Dermis blood vessel endothelial cell (primary cell): ENCODE results near the gene TSPAN12. TPM values are rescaled to one million over a fixed set of nuclear protein-coding genes. Genes with fewer than 3 reads are reported as not detected.

Experiments used
- DNase-seq: peaks from one replicate; pipeline ENCODE4 v3.0.0; 2010
- total RNA-seq: library from RNA; depleted of rRNA; stranded (reverse); fragments of >200 nt; gene quantifications from 2 replicates; pipeline ENCODE4 v1.2.3, GENCODE V29; 2014

The TSPAN12 gene
- total RNA-seq, 1 donor from 2014 or later, result 83.4 TPM

DNA sequence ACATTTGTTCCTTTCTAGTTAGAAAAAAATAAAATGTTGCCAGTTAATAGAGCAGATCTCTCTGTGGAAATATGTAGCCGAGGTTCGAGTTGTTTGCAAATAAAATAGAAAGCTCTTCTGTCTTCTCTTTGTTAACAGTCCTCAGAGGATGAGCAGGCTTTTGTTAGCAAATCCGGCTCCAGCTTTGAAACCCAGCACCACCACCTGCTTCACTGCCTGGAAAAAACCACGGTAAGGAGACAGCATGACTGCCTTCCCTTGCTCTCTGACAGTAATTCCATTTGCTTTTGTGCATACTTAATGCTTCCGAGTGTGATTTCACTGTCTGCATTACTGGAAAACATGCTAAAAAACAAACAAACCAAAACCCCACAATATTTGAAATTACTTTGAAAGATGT, 115.6 kb downstream of the TSPAN12 start:
- DNase-seq, result no peak

DNA sequence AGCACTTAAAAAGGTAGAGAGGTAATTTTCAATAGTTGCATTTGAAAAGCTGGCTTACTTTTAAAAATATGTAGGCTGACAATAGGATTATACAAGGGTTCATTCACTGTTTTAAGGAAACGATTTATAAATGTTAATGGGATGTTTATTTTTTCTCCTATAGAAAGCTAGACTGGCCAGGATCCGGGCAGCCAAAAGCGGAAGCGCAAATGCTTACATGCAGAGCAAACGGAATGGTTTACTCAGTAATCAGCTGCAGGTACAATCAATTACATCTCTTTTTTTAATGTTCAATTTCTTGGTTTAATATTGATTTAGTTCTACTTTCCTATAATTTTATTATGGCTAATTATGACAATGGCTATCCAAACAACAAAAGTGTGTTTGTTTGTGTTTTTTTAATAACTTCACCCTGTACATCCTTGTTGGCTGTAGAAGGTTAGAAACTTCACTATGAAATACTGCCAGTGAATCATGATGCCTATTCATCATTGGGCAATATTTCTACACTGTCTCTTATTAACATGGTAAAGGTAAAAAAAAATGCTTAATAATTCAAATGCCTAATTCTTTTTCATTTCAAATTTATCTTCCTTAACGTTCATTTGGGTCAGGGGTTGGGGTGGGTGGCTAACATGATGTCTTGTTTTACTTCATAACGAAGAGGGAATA, 116.4 kb downstream of the TSPAN12 start:
- DNase-seq, result peak; percentile 9

DNA sequence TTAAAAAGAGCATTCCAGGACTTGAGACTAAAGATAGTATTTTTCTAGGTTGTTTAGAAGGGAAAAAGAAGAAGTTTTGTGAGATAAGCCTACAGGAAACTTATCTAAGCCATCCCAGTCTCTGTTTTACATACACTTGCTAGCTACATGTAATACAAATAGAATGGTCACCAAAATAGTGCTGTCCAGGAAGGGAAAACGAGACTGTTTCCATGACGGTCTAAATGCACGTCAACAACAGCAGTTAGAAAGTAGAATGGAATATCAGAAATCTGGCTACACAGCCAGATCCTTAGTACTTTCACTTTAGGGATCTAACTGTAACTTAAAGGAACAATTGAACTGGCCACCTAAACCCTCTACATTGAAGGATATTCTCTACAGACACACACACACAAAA, 117.6 kb downstream of the TSPAN12 start:
- peak; percentile 69 for DNase-seq

DNA sequence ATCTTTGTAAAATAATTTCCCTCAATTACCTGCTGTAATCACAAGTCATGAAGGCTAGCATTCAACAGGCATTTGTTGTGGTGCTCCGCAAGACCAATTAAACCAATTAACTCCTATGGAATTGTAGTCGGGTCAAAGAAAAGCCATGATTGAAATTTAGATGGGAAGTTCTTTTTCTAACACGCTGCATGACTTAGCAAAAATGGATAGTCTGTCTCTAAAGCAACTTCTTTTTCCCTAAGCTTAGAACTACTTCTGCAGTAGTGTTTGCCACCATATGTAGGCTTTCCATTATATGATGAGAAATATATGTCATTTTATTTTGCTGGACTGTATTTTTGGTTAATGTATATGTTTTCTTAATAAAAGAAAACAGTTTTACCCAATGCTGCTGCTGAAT, 119.1 kb downstream of the TSPAN12 start:
- DNase-seq, result no peak

Other genes starting within 250 kb of the TSPAN12 start
- gene ING3, start 92.6 kb upstream of the TSPAN12 start, total RNA-seq, result 35.1 and 39.5 TPM in 2 replicates
- gene CPED1, start 130.6 kb upstream of the TSPAN12 start, total RNA-seq, result 1.9 and 2.3 TPM in 2 replicates